Aorta (tissue), 5 donors: ENCODE results near the gene LRIG1. TPM values are rescaled to one million over a fixed set of nuclear protein-coding genes. Genes with fewer than 3 reads are reported as not detected.

Source experiments
- ATAC-seq: fragments of 200-7000 bp; cut with Tn5 transposase; one replicate; pipeline ENCODE4 v1.9.1; 2022; ENCODE audit warnings: moderate library complexity; ENCODE audit not compliant: low FRiP score
- DNase-seq, 2 donors: peaks; one replicate each; pipeline ENCODE4 v3.0.0-alpha.2; 2020
- H3K27ac ChIP-seq, 2 donors: one replicate each; pipeline ENCODE4 v1.5.1; 2013; ENCODE audit warnings: low read length in 2 of 2, mild to moderate bottlenecking in 2 of 2, moderate library complexity in 2 of 2, control low read depth in 1 of 2, inconsistent platforms in 1 of 2, low read depth in 1 of 2
- H3K27me3 ChIP-seq, 2 donors: one replicate each; pipeline ENCODE4 v1.6.1; 2013; ENCODE audit warnings: control low read depth in 1 of 2, low read length in 1 of 2, mild to moderate bottlenecking in 1 of 2, moderate library complexity in 1 of 2; ENCODE audit not compliant: insufficient read depth in 2 of 2, control insufficient read depth in 1 of 2
- H3K36me3 ChIP-seq, 2 donors: one replicate each; pipeline ENCODE4 v1.6.1; 2013; ENCODE audit warnings: control low read depth in 1 of 2, low read length in 1 of 2, mild to moderate bottlenecking in 1 of 2; ENCODE audit not compliant: insufficient read depth in 2 of 2, control insufficient read depth in 1 of 2
- H3K4me1 ChIP-seq, 2 donors: one replicate each; pipeline ENCODE4 v1.6.1; 2013; ENCODE audit warnings: low read length in 2 of 2, control low read depth in 1 of 2, mild to moderate bottlenecking in 1 of 2, moderate library complexity in 1 of 2; ENCODE audit not compliant: insufficient read depth in 2 of 2, control insufficient read depth in 1 of 2
- H3K4me3 ChIP-seq, 2 donors: one replicate each; pipeline ENCODE4 v1.5.1; 2013; ENCODE audit warnings: low read length in 2 of 2, control low read depth in 1 of 2, mild to moderate bottlenecking in 1 of 2
- H3K9me3 ChIP-seq: one replicate; pipeline ENCODE4 v1.6.1; 2013; ENCODE audit warnings: mild to moderate bottlenecking, low read length; ENCODE audit not compliant: control insufficient read depth
- WGBS, 2 donors: extraction: QIAGEN DNeasy Blood & Tissue Kit; methylation state at CpG; one replicate each; pipeline ENCODE4 v1.1.7; 2013; 5-methylcytosine and 5-hydroxymethylcytosine counted together
- intact Hi-C, 2 donors: fragments of 100-400 bp; cut with DNase I; formaldehyde crosslinking; loops; one replicate each; pipeline versions ENCODE4 v1.14.2 to v1.15.0; 2022
- polyA plus RNA-seq, 2 donors: library from polyadenylated mRNA; stranded (reverse); fragments of 200-250 nt; gene quantifications; one replicate each; pipeline ENCODE4 v1.2.3, GENCODE V29; 2013
- total RNA-seq, 2 donors: library from RNA; stranded (reverse); fragmentation: NEBNext Ultra II Directional; extraction: Animal tissue kit (Norgen Biotek cat#: 25700); gene quantifications; one replicate each; pipeline ENCODE4 v1.2.1, GENCODE V29; 2021
- donor health status: healthy with polysubstance abuse.
- donor health status: Bipolar disorder and iron deficiency.
- donor health status: DM: no; HTN: no; CAD: no.
- donor health status: DM: no; HTN: no; CAD: no.
- donor health status: DM: yes; HTN: yes; CAD: no.

LRIG1 gene
- total and polyA plus RNA-seq, 4 donors = 15.0 to 115 (median 68.9) TPM

- peak overlapping the region in 1 of 2 donors; percentile 64 for H3K27ac ChIP-seq
- peaks cover 10 to 25% of the 10 kb centered on the region in 2 donors for H3K4me1 ChIP-seq
These were observed 27.1 kb downstream of the LRIG1 start for GRCh38 chr3:66473692-66474091.

GRCh38 chr3:66473181-66473580 is 27.6 kb downstream of the LRIG1 start:
- Histone ChIP-seq H3K4me1 (peaks cover 10 to 25% of the 10 kb centered on the region in 2 donors), H3K4me3 (peak overlapping the region in 1 of 2 donors; percentile 6), H3K27me3 (no peaks in the 10 kb centered on the region), H3K9me3 (no peaks in the 10 kb centered on the region), H3K27ac (peak overlapping the region; percentile 64), H3K36me3 (no peaks in the 10 kb centered on the region)
- no peak for DNase-seq
- no peak for ATAC-seq
- whole genome bisulfite sequencing, 2 donors = 2 to 4% methylated on average over 4 of the region's 4 CpGs
- intact Hi-C loops = no loop called here

More at GRCh38 chr3:66473692-66474091, 27.1 kb downstream of the LRIG1 start:
- DNase-seq = no peak
- Histone ChIP-seq H3K9me3 (no peaks in the 10 kb centered on the region), H3K27me3 (no peaks in the 10 kb centered on the region), H3K36me3 (no peaks in the 10 kb centered on the region), H3K4me3 (no peak overlapping the region)
- WGBS, 2 donors = 2 to 3% methylated on average over 11 of the region's 11 CpGs
- ATAC-seq = peak; percentile 66
- intact Hi-C loops = no loop called here

GRCh38 chr3:66472313-66473134 is 28.3 kb downstream of the LRIG1 start:
- no peak overlapping the region for H3K4me3 ChIP-seq
- intact Hi-C loops = no loop called here
- peak overlapping the region in 1 of 2 donors; percentile 64 for H3K27ac ChIP-seq
- H3K27me3 ChIP-seq = no peaks in the 10 kb centered on the region
- H3K36me3 ChIP-seq = no peaks in the 10 kb centered on the region
- WGBS, 2 donors = 40 to 41% methylated on average over 12 of the region's 12 CpGs
- DNase-seq (no peak), ATAC-seq (no peak)
- no peaks in the 10 kb centered on the region for H3K9me3 ChIP-seq
- H3K4me1 ChIP-seq = peaks cover 10 to 25% of the 10 kb centered on the region in 2 donors

- DNase-seq (no peak), ATAC-seq (no peak)
- Histone ChIP-seq H3K36me3 (no peaks in the 10 kb centered on the region), H3K27ac (no peak overlapping the region), H3K4me1 (peaks cover 8 to 18% of the 10 kb centered on the region in 2 donors), H3K4me3 (no peak overlapping the region), H3K9me3 (no peaks in the 10 kb centered on the region), H3K27me3 (no peaks in the 10 kb centered on the region)
- 94 to 96% methylated on average over 10 of the region's 10 CpGs for WGBS, 2 donors
- intact Hi-C loops = no loop called here
These were observed 29.7 kb downstream of the LRIG1 start for GRCh38 chr3:66470956-66471686.

GRCh38 chr3:66470285-66470684 is 30.5 kb downstream of the LRIG1 start:
- WGBS, 2 donors = 78 to 80% methylated on average over 5 of the region's 5 CpGs
- H3K4me1 ChIP-seq = peaks cover 4 to 16% of the 10 kb centered on the region in 2 donors

GRCh38 chr3:66469220-66469640 is 31.6 kb downstream of the LRIG1 start:
- Histone ChIP-seq H3K4me1 (peaks cover 0 to 6% of the 10 kb centered on the region in 2 donors), H3K27me3 (no peaks in the 10 kb centered on the region), H3K27ac (no peak overlapping the region), H3K4me3 (no peak overlapping the region), H3K9me3 (no peaks in the 10 kb centered on the region), H3K36me3 (no peaks in the 10 kb centered on the region)
- no peak for ATAC-seq
- intact Hi-C loops = no loop called here
- DNase-seq = no peak
- 82 to 83% methylated on average over 4 of the region's 4 CpGs for WGBS, 2 donors

More at GRCh38 chr3:66470285-66470684, 30.5 kb downstream of the LRIG1 start:
- H3K9me3 ChIP-seq = no peaks in the 10 kb centered on the region
- H3K27ac ChIP-seq = no peak overlapping the region
- H3K4me3 ChIP-seq = no peak overlapping the region
- no peaks in the 10 kb centered on the region for H3K36me3 ChIP-seq
- intact Hi-C loops = no loop called here
- H3K27me3 ChIP-seq = no peaks in the 10 kb centered on the region
- ATAC-seq = no peak
- DNase-seq = no peak

GRCh38 chr3:66467996-66468735 is 32.7 kb downstream of the LRIG1 start:
- peak overlapping the region in 1 of 2 donors; percentile 67 for H3K27ac ChIP-seq
- no peak for DNase-seq
- WGBS, 2 donors = 29 to 39% methylated on average over 10 of the region's 10 CpGs
- peaks cover 0 to 6% of the 10 kb centered on the region in 2 donors for H3K4me1 ChIP-seq
- no peaks in the 10 kb centered on the region for H3K27me3 ChIP-seq
- no peak for ATAC-seq
- intact Hi-C loops = no loop called here
- no peaks in the 10 kb centered on the region for H3K36me3 ChIP-seq
- H3K4me3 ChIP-seq = no peak overlapping the region
- no peaks in the 10 kb centered on the region for H3K9me3 ChIP-seq

GRCh38 chr3:66466606-66467270 is 34.1 kb downstream of the LRIG1 start:
- ATAC-seq = no peak
- Histone ChIP-seq H3K27ac (no peak overlapping the region), H3K4me3 (no peak overlapping the region), H3K36me3 (no peaks in the 10 kb centered on the region), H3K9me3 (no peaks in the 10 kb centered on the region), H3K27me3 (no peaks in the 10 kb centered on the region), H3K4me1 (peaks cover 0 to 15% of the 10 kb centered on the region in 2 donors)
- no peak for DNase-seq
- 81 to 87% methylated on average over 11 of the region's 11 CpGs for WGBS, 2 donors
- intact Hi-C loops = no loop called here
